H9 (cell line): ENCODE measurements around the gene UGT1A5. TPM values are rescaled to one million over a fixed set of nuclear protein-coding genes. Genes with fewer than 3 reads are reported as not detected.

Experiments used
- DNase-seq: peaks from one replicate; pipeline ENCODE4 v3.0.0-alpha.2; 2017
- H2AFZ ChIP-seq: one replicate; pipeline ENCODE4 v1.6.1; 2013; ENCODE audit warnings: mild to moderate bottlenecking, low read length, control low read depth, moderate library complexity
- H2AK5ac ChIP-seq: 2 replicates; pipeline ENCODE4 v1.6.1; 2013; ENCODE audit warnings: low read length, control low read depth, mixed read lengths; ENCODE audit not compliant: insufficient read length
- H2BK120ac ChIP-seq: one replicate; pipeline ENCODE4 v1.6.1; 2013; ENCODE audit warnings: low read depth, mild to moderate bottlenecking, low read length, control low read depth, inconsistent platforms; ENCODE audit not compliant: poor library complexity, severe bottlenecking
- H2BK12ac ChIP-seq: 2 replicates; pipeline ENCODE4 v1.6.1; 2013; ENCODE audit warnings: low read length, control low read depth, mixed read lengths, low read depth; ENCODE audit not compliant: insufficient read length
- H2BK15ac ChIP-seq: 2 replicates; pipeline ENCODE4 v1.6.1; 2013; ENCODE audit warnings: low read depth, low read length, control low read depth
- H2BK20ac ChIP-seq: one replicate; pipeline ENCODE4 v1.6.1; 2013; ENCODE audit warnings: low read depth, mild to moderate bottlenecking, low read length, control low read depth, inconsistent platforms; ENCODE audit not compliant: poor library complexity, severe bottlenecking
- H2BK5ac ChIP-seq: 2 replicates; pipeline ENCODE4 v1.6.1; 2013; ENCODE audit warnings: low read length, control low read depth, mixed read lengths; ENCODE audit not compliant: insufficient read length
- H3K14ac ChIP-seq: 2 replicates; pipeline ENCODE4 v1.6.1; 2013; ENCODE audit warnings: low read length, control low read depth; ENCODE audit not compliant: insufficient read depth
- H3K18ac ChIP-seq: 2 replicates; pipeline ENCODE4 v1.6.1; 2013; ENCODE audit warnings: low read depth, mild to moderate bottlenecking, mixed read lengths, low read length, control low read depth; ENCODE audit not compliant: insufficient read length
- H3K23ac ChIP-seq: 2 replicates; pipeline ENCODE4 v1.6.1; 2013; ENCODE audit warnings: low read length, control low read depth, mixed read lengths, low read depth; ENCODE audit not compliant: insufficient read length
- H3K23me2 ChIP-seq: 2 replicates; pipeline ENCODE4 v1.6.1; 2013; ENCODE audit warnings: low read depth, mild to moderate bottlenecking, mixed read lengths, low read length, control low read depth; ENCODE audit not compliant: insufficient read length, poor library complexity, severe bottlenecking
- H3K27ac ChIP-seq: 2 replicates; pipeline ENCODE4 v1.5.1; 2013; ENCODE audit warnings: low read length, control low read depth, mixed read lengths, low read depth; ENCODE audit not compliant: insufficient read length
- H3K27me3 ChIP-seq: 2 replicates; pipeline ENCODE4 v1.6.1; 2013; ENCODE audit warnings: low read length, control low read depth, inconsistent platforms; ENCODE audit not compliant: insufficient read depth
- H3K4ac ChIP-seq: 2 replicates; pipeline ENCODE4 v1.6.1; 2013; ENCODE audit warnings: low read depth, mild to moderate bottlenecking, control low read depth, inconsistent platforms, low read length, moderate library complexity
- H3K4me1 ChIP-seq: 2 replicates; pipeline ENCODE4 v1.6.1; 2013; ENCODE audit warnings: low read length, control low read depth, inconsistent platforms; ENCODE audit not compliant: insufficient read depth
- H3K4me2 ChIP-seq: 2 replicates; pipeline ENCODE4 v1.6.1; 2013; ENCODE audit warnings: low read length, control low read depth, mixed read lengths; ENCODE audit not compliant: insufficient read length, insufficient read depth
- H3K56ac ChIP-seq: 2 replicates; pipeline ENCODE4 v1.6.1; 2013; ENCODE audit warnings: low read depth, mild to moderate bottlenecking, mixed read lengths, low read length, control low read depth; ENCODE audit not compliant: insufficient read length
- H3K79me1 ChIP-seq: 2 replicates; pipeline ENCODE4 v1.6.1; 2013; ENCODE audit warnings: low read depth, mild to moderate bottlenecking, moderate library complexity, low read length, control low read depth, inconsistent platforms; ENCODE audit not compliant: insufficient read depth, poor library complexity, severe bottlenecking
- H3K79me2 ChIP-seq: 2 replicates; pipeline ENCODE4 v1.6.1; 2013; ENCODE audit warnings: low read length, control low read depth, inconsistent platforms; ENCODE audit not compliant: insufficient read depth
- H3K9ac ChIP-seq: 2 replicates; pipeline ENCODE4 v1.6.1; 2013; ENCODE audit warnings: low read length, control low read depth, mixed read lengths; ENCODE audit not compliant: insufficient read length; ENCODE audit errors: extremely low read depth
- H3K9me3 ChIP-seq: one replicate; pipeline ENCODE4 v1.6.1; 2013; ENCODE audit warnings: low read depth, low read length, inconsistent platforms; ENCODE audit not compliant: control insufficient read depth
- H3T11ph ChIP-seq: one replicate; pipeline ENCODE4 v1.6.1; 2013; ENCODE audit warnings: mild to moderate bottlenecking, low read length, control low read depth, inconsistent platforms
- H4K20me1 ChIP-seq: one replicate; pipeline ENCODE4 v1.6.1; 2013; ENCODE audit not compliant: control insufficient read depth, insufficient read length, insufficient read depth
- H4K5ac ChIP-seq: 2 replicates; pipeline ENCODE4 v1.6.1; 2013; ENCODE audit warnings: low read depth, mild to moderate bottlenecking, mixed read lengths, low read length, control low read depth; ENCODE audit not compliant: insufficient read length
- H4K8ac ChIP-seq: replicated peaks from 2 replicates; pipeline ENCODE4 v1.6.1; 2013; ENCODE audit warnings: low read length, control low read depth, mixed read lengths, low read depth; ENCODE audit not compliant: insufficient read length
- H4K91ac ChIP-seq: 2 replicates; pipeline ENCODE4 v1.6.1; 2013; ENCODE audit warnings: low read depth, mild to moderate bottlenecking, moderate library complexity, mixed read lengths, low read length, control low read depth; ENCODE audit not compliant: insufficient read length
- H3K27ac Mint-ChIP-seq, 3 experiments: 2 replicates in 2 of 3; 3 replicates in 1 of 3; pipeline ENCODE4 v1.8.0; 2020 to 2021; ENCODE audit warnings: mixed read lengths in 3 of 3, mild to moderate bottlenecking in 1 of 3, moderate library complexity in 1 of 3
- H3K27me3 Mint-ChIP-seq: 2 replicates; pipeline ENCODE4 v1.8.0; 2021; ENCODE audit warnings: low read depth, mild to moderate bottlenecking, moderate library complexity, mixed read lengths
- H3K36me3 Mint-ChIP-seq, 3 experiments: 2 replicates in 2 of 3; 3 replicates in 1 of 3; pipeline ENCODE4 v1.8.0; 2020 to 2021; ENCODE audit warnings: low read depth in 3 of 3, mixed read lengths in 3 of 3; ENCODE audit not compliant: insufficient read depth in 1 of 3
- H3K4me1 Mint-ChIP-seq, 2 experiments: 2 replicates each; pipeline ENCODE4 v1.8.0; 2020; ENCODE audit warnings: mixed read lengths in 2 of 2
- H3K4me3 Mint-ChIP-seq, 2 experiments: 2 replicates in 1 of 2; 3 replicates in 1 of 2; pipeline ENCODE4 v1.8.0; 2020 to 2021; ENCODE audit warnings: mild to moderate bottlenecking in 2 of 2, mixed read lengths in 2 of 2, moderate library complexity in 1 of 2
- H3K9me3 Mint-ChIP-seq, 2 experiments: 2 replicates in 1 of 2; 3 replicates in 1 of 2; pipeline ENCODE4 v1.8.0; 2020; ENCODE audit warnings: mild to moderate bottlenecking in 2 of 2, mixed read lengths in 2 of 2, moderate library complexity in 1 of 2
- WGBS: extraction: QIAGEN DNeasy Blood & Tissue Kit; methylation state at CpG from one replicate; pipeline ENCODE4 v1.1.7; 2013; ENCODE audit warnings: missing lambda C conversion rate, low lambda C conversion rate, mixed read lengths; ENCODE audit not compliant: insufficient read length; ENCODE audit errors: extremely low coverage; 5-methylcytosine and 5-hydroxymethylcytosine counted together
- total RNA-seq: library from RNA; stranded (reverse); gene quantifications from 2 replicates; pipeline ENCODE4 v1.2.1, GENCODE V29; 2021
- TF ChIP-seq, protein P1 (sequence below): fragments of 200-600 bp; sonication (generic); conservative IDR thresholded peaks from 3 replicates; pipeline ENCODE4 v1.8.0; 2021; ENCODE audit warnings: antibody characterized with exemption, mild to moderate bottlenecking

The UGT1A5 gene
- total RNA-seq, 1 experiment from 2014 or later: not detected

GRCh38 chr2:233698740-233699139, 14.0 kb upstream of the UGT1A5 start:
- Histone ChIP-seq H2BK12ac (no peak overlapping the region), H2AFZ (no peak overlapping the region), H2BK20ac (no peak overlapping the region), H3T11ph (no peak overlapping the region), H3K23me2 (no peaks in the 10 kb centered on the region), H3K23ac (no peak overlapping the region), H4K91ac (no peak overlapping the region), H3K4ac (no peak overlapping the region), H3K79me2 (no peaks in the 10 kb centered on the region), H3K4me1 (no peaks in the 10 kb centered on the region), H3K4me2 (no peak overlapping the region), H3K56ac (no peak overlapping the region), H2BK15ac (no peak overlapping the region), H2BK5ac (no peak overlapping the region), H3K27ac (no peak overlapping the region), H3K27me3 (no peaks in the 10 kb centered on the region), H4K5ac (no peak overlapping the region), H3K9ac (no peak overlapping the region), H3K79me1 (no peaks in the 10 kb centered on the region), H4K20me1 (no peaks in the 10 kb centered on the region), H3K18ac (no peak overlapping the region), H2BK120ac (no peak overlapping the region), H3K9me3 (no peaks in the 10 kb centered on the region), H4K8ac (no peak overlapping the region), H3K14ac (no peak overlapping the region), H2AK5ac (no peak overlapping the region)
- Mint-ChIP-seq H3K9me3 (peaks cover 0 to 7% of the 10 kb centered on the region in 2 experiments; a peak in 1 of 5 replicates), H3K4me1 (peaks cover 14 to 20% of the 10 kb centered on the region in 2 experiments), H3K36me3 (peaks cover 0 to 4% (median 1%) of the 10 kb centered on the region in 3 experiments; a peak in 3 of 7 replicates), H3K27me3 (no peaks in the 10 kb centered on the region), H3K27ac (peak overlapping the region in 2 of 3 experiments; percentile 59 to 80; a peak in 2 of 7 replicates), H3K4me3 (no peak overlapping the region)
- no peak for DNase-seq
- TF ChIP-seq, protein P1, sequence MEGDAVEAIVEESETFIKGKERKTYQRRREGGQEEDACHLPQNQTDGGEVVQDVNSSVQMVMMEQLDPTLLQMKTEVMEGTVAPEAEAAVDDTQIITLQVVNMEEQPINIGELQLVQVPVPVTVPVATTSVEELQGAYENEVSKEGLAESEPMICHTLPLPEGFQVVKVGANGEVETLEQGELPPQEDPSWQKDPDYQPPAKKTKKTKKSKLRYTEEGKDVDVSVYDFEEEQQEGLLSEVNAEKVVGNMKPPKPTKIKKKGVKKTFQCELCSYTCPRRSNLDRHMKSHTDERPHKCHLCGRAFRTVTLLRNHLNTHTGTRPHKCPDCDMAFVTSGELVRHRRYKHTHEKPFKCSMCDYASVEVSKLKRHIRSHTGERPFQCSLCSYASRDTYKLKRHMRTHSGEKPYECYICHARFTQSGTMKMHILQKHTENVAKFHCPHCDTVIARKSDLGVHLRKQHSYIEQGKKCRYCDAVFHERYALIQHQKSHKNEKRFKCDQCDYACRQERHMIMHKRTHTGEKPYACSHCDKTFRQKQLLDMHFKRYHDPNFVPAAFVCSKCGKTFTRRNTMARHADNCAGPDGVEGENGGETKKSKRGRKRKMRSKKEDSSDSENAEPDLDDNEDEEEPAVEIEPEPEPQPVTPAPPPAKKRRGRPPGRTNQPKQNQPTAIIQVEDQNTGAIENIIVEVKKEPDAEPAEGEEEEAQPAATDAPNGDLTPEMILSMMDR: no peak
- WGBS: no CpG with 5 or more reads among the region's 4 CpGs
